ENCODE data around the gene LMO4.

DNA sequence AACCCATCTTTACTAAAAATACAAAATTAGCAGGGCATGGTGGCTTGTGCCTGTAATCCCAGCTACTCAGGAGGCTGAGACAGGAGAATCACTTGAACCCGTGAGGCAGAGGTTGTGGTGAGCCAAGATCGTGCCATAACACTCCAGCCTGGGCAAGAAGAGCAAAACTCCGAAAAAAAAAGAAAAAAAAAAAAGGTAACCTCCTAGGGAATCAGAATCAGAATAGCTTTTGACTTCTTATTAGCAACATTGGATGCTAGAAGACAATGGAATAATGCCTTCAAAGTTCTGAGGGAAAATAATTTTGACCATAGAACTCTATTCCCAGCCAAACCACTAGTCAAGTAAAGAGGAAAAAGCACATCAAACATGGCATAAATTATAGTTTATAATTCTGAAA lies 60.9 kb downstream of the LMO4 start:
- TF ChIP-seq YY1 (IDR thresholded peaks at IDR 0.05; ENCODE audit: insufficient read depth, insufficient read length) (no peak), SUZ12 (IDR thresholded peaks at IDR 0.05; ENCODE audit: extremely low read depth, insufficient read depth, insufficient read length) (no peak), ZNF274 (IDR thresholded peaks at IDR 0.05; ENCODE audit: low read depth, low read length) (no peak)
